NCI-H226 (cell line): ENCODE results near the gene FAM186B.
"Not testable (repeated sequence)": the region's sequence is repeated elsewhere in the genome, so short reads cannot be mapped to it uniquely, and the experiment has no call there.

ENCODE experiments used
- DNase-seq: peaks from one replicate; pipeline ENCODE4 v3.0.0-alpha.2; 2015

The FAM186B gene

DNA sequence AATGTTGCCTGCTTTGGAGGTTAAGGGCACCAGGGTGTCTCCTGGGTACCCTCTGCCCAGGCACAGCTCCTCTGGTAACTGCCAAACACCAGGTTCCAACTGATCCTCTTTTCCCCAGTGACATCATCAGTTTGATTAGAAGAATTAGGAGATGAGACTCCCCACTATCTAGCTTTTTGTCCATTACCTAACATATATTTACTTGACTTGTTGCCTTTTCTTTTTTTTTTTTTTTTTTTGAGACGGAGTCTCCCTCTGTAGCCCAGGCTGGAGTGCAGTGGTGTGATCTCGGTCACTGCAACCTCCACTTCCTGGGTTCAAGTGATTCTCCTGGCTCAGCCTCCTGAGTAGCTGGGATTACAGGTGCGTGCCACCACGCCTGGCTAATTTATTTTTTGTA is at the start of gene FAM186B:
Gene FAM186B, minus strand, starts transcription at position 101 of the 400 bp plus-strand sequence. CDS start 162 bp downstream, outside the sequence.
- not testable (repeated sequence) for DNase-seq

DNA sequence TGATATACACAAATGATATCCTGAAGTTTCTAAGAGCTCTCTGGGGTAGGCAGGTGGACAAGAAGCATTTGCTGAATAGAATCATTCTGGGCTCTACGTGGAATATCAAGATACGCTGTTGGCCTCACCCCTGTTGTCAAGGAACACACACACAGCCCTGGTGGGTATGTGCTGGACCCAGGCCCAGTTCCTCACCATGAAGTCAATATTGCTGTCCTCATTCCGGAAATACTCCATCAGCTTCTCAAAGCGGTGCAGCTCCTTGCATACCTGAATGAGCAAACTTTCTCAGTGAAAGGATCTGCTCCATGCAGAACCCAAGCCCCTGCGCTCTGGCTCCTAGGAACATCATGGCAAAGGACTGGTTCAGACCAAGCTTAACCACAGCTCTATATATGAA is 49.3 kb upstream of the FAM186B start:
- no peak for DNase-seq

GRCh38 chr12:49652921-49653520 is 47.6 kb upstream of the FAM186B start:
- DNase-seq: no peak

DNA sequence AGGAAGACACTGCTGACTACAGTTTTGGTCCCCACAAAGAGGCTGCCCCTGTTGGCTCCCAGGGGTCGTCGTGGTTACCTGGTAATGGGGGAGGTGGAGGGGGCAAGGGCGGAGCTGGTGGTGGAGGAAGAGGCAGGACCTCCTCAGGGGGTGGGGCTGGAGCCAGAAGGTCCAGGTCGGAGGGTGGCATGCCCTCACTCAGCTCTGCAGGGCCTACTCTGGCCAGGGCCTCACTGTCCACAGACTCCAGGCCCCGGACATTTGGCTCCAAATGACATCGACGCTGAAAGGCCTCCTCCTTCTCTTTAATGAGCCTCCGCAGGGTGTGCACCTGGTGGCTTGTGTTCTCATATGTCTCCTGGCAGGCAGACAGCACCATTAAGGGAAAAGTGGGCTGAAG is 46.4 kb upstream of the FAM186B start:
- no peak for DNase-seq

DNA sequence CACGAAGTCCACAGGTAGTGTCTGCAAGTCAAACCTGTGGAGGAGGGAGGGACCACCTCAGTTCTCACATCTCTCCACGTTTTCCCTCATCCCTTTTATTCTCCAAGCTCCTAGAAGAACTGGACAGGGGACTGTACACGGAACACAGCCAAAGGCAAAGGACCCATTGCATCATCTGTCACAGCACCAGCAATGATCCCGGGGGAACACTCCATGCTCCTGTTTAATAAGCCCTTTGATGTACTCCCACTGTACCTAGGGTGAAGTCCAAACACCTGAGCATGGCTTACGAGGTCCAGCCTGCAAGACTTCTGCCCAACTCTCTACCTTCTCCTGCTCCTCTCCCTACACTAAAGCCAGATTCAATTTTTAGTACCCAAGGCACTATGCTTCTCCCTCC is 44.5 kb upstream of the FAM186B start:
- DNase-seq: no peak

- no peak for DNase-seq
Measured at GRCh38 chr12:49649445-49649844, 44.0 kb upstream of the FAM186B start.

DNA sequence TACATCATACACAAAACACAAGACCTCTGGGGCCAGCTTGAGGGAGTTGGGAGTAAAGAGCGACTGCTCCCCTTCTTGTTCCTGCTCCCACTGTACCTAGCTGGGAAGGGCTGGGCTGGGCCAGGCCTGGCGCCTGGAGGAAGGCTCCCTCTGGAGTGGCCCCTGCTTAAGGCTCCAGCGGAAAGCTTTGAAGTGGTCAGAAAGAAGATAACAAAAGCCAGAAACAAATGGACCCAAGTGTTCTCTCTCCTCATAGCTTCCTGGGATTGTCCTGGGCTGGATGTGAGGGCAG is 43.2 kb upstream of the FAM186B start:
- DNase-seq: no peak

GRCh38 chr12:49647827-49648711 is 42.6 kb upstream of the FAM186B start:
- no peak for DNase-seq

DNA sequence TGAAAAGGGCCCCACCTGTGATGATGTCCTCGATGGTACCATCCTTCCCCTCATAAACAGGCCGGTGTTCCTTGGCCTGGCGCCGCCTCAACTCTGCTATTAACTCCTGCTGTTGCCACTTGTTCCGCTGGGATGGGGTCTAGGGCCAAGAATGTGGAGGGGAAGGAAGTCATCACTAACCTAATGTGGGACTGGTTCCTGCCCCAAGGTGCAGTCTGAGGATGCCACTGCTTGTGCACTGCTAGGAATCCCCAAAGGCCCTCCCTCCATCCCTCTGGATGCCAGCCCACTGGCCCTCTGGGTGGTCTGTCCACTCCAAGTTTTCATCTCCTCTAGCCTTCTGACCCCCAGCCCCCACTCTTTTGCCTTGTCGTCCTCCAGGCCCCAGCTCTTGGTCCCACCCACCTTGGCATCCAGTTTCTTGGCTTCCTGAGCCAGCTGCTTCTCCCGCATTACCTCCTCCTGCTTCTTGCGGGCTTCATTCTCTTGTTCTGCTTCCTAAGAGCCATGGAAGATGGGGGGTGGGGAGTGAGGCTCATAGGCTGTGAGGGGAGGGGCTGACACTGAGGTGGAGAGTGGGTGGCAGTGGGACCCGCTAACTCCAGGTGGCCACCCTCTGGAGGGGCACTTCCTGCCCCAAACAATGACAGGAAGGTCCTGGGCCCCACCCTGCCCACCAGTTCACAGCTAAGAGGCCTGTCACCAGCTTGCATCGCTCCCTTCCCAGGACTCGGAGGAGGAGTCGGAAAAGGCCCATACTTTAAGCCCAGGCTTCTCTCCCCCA is 41.6 kb upstream of the FAM186B start:
- DNase-seq: no peak

DNA sequence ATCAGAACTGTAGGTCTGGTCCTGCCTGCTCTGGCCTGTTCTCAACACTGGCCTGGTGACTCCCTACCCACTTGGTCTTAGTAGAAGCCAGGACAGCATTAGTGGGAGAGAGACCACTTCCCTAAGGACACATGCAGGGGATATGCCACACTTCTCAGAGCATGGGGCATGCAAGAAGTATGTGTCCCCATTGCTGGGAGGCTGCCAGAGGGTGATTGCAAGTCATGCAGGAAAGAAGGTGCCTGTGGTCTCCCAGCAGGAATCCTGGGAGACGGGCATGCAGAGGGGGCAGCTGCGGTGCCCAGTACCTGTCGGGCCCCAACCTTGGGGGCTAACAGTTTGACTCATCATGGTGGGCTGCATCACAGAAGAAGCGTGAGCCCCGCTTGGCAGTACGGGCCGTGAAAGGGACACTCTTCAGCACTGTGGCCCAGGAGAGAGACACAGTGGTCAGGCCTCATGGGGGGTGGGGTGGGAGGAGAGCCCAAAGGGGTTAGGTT is 40.9 kb upstream of the FAM186B start:
- no peak for DNase-seq

DNA sequence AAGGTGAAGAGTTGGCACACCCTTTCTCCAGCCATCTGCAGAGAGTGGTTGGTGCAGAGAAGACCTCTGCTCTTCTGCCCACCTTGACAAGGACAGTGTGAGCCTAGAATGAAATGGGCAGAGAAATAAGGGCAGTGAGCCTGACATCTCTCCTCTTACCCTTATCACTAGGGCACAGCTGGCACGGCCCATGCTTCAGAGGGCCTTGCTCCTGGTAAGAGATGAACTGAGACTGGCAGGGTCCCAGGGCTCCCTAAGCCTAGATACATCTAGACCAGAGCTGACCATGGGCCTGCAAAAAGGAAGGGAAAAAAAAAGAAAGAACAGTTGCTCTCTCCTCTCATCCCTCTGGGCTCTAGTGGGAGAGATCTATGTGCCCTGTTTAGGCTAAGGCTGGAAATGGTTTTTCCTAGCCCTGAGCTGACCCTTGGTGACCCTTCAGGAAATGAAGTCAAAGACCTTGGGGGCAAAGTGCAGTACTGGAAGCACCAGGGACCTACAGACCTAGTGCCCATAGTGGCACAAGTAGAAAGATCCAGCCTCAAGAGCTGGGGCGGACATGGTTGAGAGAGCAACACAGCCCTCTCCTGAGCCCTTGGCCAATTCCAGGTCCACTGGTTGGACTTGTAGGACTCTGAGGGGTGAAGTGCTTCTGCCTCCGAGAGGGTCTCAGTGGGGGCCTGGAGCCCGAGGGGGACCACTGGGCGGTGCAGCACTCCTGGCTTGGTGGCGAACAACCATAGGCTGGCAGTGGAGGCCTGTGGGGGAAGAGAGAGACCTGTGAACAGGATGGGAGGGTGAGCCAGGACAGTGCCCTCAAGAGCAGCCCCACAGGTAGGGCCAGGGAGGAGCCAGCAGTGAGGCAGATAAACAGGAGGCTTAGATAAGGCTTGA is 40.0 kb upstream of the FAM186B start:
- no peak for DNase-seq

GRCh38 chr12:49644620-49644994 is 39.2 kb upstream of the FAM186B start:
- peak; percentile 42 for DNase-seq

DNA sequence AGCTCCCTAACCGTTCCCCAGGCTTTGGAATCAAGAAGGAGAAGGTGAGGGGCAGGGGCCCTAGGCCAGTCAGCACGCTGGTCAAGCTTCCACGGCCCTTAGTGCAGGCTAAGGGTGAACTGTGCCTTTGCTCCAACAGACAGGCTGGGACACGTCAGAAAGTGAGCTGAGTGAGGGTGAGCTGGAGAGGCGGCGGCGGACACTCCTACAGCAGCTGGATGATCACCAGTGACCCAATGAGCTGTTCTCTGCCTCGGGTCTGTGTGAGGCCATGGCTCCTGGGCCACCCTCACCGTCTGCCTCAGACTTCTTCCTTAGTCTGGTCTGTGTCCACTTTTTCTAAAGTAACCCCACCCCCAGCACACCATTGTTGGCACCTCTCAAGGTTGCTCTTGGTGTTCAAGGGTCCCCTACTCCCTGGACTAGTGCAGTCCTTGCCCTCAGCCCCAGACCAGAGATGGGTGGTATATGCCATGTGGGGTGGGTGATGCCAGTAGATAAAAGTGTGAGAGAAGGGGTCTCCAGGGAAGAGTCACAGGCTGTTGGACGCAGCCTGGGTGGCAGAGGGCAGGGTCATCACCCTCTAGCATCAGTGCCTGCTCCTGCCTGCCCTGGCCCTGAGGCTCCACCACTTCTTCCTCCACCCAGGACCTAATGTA is 38.7 kb upstream of the FAM186B start:
- no peak for DNase-seq

GRCh38 chr12:49643135-49643534 is 37.7 kb upstream of the FAM186B start:
- DNase-seq: no peak

- DNase-seq: no peak
Measured at GRCh38 chr12:49642370-49642802, 36.9 kb upstream of the FAM186B start.

DNA sequence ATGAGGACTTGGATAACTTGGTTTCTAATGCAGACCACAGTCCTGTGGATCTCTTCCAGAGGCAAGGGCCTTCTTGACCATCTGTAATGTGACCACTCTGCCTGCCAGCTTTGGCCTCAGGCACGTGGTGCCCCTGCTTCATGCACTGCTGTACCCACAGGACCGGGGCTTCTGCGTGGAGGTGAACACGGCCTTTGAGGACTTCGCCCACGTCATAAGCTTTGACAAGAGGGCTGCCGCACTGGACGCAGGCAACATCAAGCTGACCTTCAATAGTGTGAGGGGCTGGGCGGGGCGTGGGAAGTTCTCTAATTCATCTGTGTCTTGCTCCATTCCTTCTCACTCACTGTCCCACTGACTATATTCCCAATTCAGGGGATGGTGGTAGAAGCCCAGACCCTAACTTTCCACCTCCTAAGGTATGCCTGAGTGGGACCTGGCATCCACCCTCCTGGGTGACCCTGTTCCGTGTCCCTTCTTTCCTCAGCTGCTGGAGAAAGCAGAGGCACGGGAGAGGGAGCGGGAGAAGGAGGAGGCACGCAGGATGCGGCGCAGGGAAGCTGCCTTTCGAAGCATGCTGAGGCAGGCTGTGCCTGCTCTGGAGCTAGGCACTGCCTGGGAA is 36.4 kb upstream of the FAM186B start:
- no peak for DNase-seq

DNA sequence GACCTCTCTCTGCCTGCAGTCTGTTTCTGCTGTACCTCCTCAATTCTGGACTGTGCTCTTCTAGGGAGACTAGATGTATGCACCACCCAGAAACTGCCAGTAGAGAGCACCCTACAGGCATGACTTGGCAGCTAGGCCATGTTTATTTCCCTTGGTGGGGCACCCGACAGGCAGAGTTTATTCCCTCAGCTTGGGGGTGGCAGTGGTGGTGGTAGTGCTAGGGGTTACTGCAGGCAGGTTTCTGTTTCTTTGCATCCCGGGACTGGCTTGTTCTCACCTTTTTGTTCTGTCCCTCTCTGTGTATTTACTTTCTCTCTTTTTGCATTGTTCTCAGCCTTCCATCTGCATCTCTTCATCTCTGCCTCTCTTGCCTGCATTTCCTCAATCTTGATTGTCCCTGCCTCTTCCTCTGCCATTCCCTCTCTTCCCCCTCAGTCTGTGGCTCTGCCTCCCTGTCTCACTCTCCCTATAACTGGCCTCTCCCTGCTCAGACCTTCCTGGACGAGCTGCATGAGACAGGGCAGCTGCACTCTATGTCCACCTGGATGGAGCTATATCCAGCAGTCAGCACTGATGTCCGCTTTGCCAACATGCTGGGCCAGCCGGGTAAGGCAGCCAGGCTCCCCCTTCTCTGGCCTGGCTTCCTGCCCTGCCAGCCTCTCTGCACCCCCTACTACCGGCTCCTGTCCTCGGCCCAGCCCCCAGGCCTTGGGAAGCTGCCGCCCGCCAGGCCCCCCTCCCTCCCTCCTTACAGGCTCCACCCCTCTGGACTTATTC is 31.7 kb upstream of the FAM186B start:
- DNase-seq: peak; percentile 55

GRCh38 chr12:49636574-49636973 is 31.1 kb upstream of the FAM186B start:
- no peak for DNase-seq

GRCh38 chr12:49635656-49636055 is 30.2 kb upstream of the FAM186B start:
- no peak for DNase-seq

DNA sequence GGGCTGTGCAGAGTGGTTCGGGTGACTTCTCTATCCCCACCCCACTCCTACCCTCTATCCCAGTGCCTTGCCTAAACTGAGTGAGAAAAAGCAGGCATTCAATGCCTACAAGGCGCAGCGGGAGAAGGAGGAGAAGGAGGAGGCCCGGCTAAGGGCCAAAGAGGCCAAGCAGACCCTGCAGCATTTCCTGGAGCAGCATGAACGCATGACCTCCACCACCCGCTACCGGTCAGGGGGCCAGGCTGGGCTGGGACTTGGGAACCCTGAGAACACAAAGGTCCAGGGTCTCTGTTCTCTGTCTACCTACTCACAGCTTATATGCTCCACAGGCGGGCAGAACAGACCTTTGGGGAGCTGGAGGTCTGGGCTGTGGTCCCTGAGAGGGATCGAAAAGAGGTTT is 29.6 kb upstream of the FAM186B start:
- no peak for DNase-seq
